T-helper 2 cell treated with Interferon-gamma antibody and Interleukin-4, amounts not matched to agents 5 μg/mL and 100 μg/mL, for 36 hours (primary cell): Measurements from ENCODE around the gene SLC35A3.
A peak's percentile ranks its signal among the peaks of the same experiment; 100 is the strongest.

Experiments used
- DNase-seq: peaks from one replicate; pipeline ENCODE4 v3.0.0; 2021; ENCODE audit warnings: low spot score
- H3K27ac Mint-ChIP-seq: one replicate; pipeline ENCODE4 v1.8.0; 2021; ENCODE audit warnings: mild to moderate bottlenecking, mixed read lengths
- H3K27me3 Mint-ChIP-seq: one replicate; pipeline ENCODE4 v1.8.0; 2021; ENCODE audit warnings: low read depth, mixed read lengths
- H3K36me3 Mint-ChIP-seq: one replicate; pipeline ENCODE4 v1.8.0; 2021; ENCODE audit warnings: low read depth, mixed read lengths
- H3K4me1 Mint-ChIP-seq: one replicate; pipeline ENCODE4 v1.8.0; 2021; ENCODE audit warnings: low read depth, mixed read lengths
- H3K4me3 Mint-ChIP-seq: one replicate; pipeline ENCODE4 v1.8.0; 2022; ENCODE audit warnings: mild to moderate bottlenecking, moderate library complexity, mixed read lengths
- H3K9me3 Mint-ChIP-seq: one replicate; pipeline ENCODE4 v1.8.0; 2021; ENCODE audit warnings: mixed read lengths

SLC35A3 gene

DNA sequence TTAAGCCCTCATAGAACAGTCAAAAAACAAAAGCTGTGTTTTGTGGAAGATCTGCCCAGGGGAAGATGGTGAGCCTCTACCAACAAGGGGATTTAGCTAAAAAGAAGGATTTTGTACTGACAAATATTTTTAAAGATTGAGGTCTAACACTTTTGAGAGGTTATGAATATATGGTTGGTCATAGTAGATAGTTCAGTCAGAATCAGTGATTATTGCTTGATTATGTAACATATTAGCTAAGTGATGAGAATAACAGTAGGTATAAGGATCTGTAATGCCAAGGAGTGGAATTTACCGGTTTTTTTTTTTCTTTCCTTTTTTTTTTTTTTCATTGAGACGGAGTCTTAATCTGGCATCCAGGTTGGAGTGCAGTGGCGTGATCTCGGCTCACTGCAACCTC is 83.9 kb downstream of the SLC35A3 start:
- H3K27me3 Mint-ChIP-seq = no peaks in the 10 kb centered on the region
- peaks cover 22% of the 10 kb centered on the region for H3K4me1 Mint-ChIP-seq
- no peak overlapping the region for H3K27ac Mint-ChIP-seq
- H3K36me3 Mint-ChIP-seq = peaks cover 45% of the 10 kb centered on the region
- H3K4me3 Mint-ChIP-seq = no peak overlapping the region
- DNase-seq = no peak
- H3K9me3 Mint-ChIP-seq = no peaks in the 10 kb centered on the region

- peaks cover 52% of the 10 kb centered on the region for H3K36me3 Mint-ChIP-seq
- DNase-seq = no peak
- no peaks in the 10 kb centered on the region for H3K27me3 Mint-ChIP-seq
- peaks cover 14% of the 10 kb centered on the region for H3K4me1 Mint-ChIP-seq
- no peaks in the 10 kb centered on the region for H3K9me3 Mint-ChIP-seq
- no peak overlapping the region for H3K27ac Mint-ChIP-seq
- H3K4me3 Mint-ChIP-seq = no peak overlapping the region
Measured at GRCh38 chr1:100061681-100062080, 91.9 kb downstream of the SLC35A3 start.

- DNase-seq = no peak
- Mint-ChIP-seq H3K36me3 (peaks cover 60% of the 10 kb centered on the region), H3K27me3 (no peaks in the 10 kb centered on the region), H3K4me3 (no peak overlapping the region), H3K4me1 (peaks cover 22% of the 10 kb centered on the region), H3K9me3 (no peaks in the 10 kb centered on the region), H3K27ac (peak overlapping the region; percentile 87)
Measured at GRCh38 chr1:100065183-100065968, 95.6 kb downstream of the SLC35A3 start.

DNA sequence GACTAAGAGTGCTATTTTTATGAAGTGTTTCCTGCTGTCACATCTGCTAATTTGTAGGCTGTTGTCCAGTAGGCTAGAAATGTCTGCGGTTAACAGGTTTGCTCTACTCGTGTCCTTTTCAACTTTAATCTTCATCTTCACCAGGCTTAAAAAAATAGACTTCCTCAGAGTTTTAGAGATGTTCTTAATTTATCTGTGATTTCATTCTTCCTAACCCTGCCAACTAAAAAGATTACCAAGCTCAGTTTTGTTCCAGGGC is 96.1 kb downstream of the SLC35A3 start:
- Mint-ChIP-seq H3K4me3 (no peak overlapping the region), H3K27me3 (no peaks in the 10 kb centered on the region), H3K9me3 (no peaks in the 10 kb centered on the region), H3K4me1 (peaks cover 26% of the 10 kb centered on the region), H3K27ac (peak overlapping the region; percentile 87), H3K36me3 (peaks cover 61% of the 10 kb centered on the region)
- no peak for DNase-seq

GRCh38 chr1:100070201-100070939 is 100.6 kb downstream of the SLC35A3 start:
- Mint-ChIP-seq H3K4me3 (no peak overlapping the region), H3K36me3 (peaks cover 64% of the 10 kb centered on the region), H3K27me3 (no peaks in the 10 kb centered on the region), H3K27ac (no peak overlapping the region), H3K4me1 (peaks cover 17% of the 10 kb centered on the region), H3K9me3 (no peaks in the 10 kb centered on the region)
- no peak for DNase-seq

DNA sequence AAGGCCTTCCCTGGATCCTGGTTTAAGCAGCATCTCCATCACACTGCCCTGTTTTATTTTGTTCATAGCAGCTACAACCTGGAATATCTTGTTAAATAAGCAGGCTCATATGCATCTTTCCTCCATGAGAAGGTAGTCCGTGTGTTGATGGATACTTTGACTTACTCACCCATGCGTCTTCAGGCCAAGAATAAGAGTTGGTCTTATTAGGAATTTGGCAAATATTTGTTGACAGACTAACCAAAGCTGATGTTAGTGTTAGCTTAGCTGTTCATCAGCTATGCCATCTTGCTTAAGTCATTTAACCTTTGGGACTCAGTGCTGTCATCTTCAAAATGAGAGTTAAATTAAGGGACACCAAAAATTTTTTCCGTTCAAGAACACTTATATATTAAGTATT is 103.7 kb downstream of the SLC35A3 start:
- H3K4me3 Mint-ChIP-seq = no peak overlapping the region
- H3K9me3 Mint-ChIP-seq = no peaks in the 10 kb centered on the region
- peaks cover 16% of the 10 kb centered on the region for H3K4me1 Mint-ChIP-seq
- peaks cover 60% of the 10 kb centered on the region for H3K36me3 Mint-ChIP-seq
- H3K27ac Mint-ChIP-seq = no peak overlapping the region
- no peak for DNase-seq
- H3K27me3 Mint-ChIP-seq = no peaks in the 10 kb centered on the region

DNA sequence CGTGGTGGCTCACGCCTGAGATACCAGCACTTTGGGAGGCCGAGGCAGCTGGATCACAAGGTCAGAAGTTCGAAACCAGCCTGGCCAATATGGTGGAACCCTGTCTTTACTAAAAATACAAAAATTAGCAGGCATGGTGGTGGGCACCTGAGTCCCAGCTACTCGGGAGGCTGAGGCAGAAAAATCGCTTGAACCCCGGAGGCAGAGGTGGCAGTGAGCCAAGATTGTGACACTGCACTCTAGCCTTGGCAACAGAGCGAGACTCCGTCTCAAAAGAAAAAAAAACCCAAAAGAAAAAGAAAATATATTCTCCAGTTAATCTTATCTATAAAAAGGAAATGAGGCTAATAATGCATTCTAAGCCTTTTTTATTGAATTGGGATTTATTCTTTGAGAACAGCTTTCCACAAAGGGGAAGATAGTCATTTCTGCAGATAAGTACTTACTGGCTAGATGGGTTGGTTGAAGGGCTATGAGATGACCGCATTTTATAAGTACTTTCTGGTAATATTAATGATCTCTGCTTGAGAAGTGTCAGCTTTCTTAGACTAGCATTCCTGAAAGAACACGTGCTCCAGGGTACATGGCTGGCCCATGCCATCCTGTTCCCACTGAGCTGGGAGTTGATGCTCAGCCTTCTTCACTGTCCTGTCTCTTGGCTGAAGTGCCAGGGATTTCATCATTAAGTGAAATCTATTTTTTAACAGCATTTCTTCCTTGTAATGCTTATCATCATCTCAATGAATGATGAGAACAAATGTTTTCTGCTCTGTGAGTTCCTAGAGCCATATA is 105.0 kb downstream of the SLC35A3 start:
- no peak for DNase-seq
- Mint-ChIP-seq H3K9me3 (no peaks in the 10 kb centered on the region), H3K27ac (no peak overlapping the region), H3K4me3 (no peak overlapping the region), H3K27me3 (no peaks in the 10 kb centered on the region), H3K4me1 (peaks cover 13% of the 10 kb centered on the region), H3K36me3 (peaks cover 62% of the 10 kb centered on the region)

DNA sequence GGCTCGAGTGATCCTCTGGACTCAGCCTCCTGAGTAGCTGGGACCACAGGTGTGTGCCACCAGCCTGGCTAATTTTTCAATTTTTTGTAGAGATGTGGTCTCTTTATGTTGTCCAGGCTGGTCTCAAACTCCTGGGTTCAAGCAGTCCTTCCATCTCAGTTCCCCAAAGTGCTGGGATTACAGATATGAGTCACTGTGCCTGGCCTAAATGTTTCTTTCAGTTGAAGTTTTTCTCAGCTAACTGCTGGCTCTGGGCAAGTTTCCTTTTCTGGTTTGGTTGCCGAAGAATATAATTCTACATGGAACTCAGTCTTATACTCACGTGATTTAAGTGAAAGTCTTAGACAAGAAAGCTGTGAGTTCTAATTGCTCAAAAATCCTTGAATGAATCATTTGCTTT is 106.0 kb downstream of the SLC35A3 start:
- Mint-ChIP-seq H3K9me3 (no peaks in the 10 kb centered on the region), H3K4me3 (no peak overlapping the region), H3K4me1 (peaks cover 3% of the 10 kb centered on the region), H3K36me3 (peaks cover 60% of the 10 kb centered on the region), H3K27me3 (no peaks in the 10 kb centered on the region), H3K27ac (no peak overlapping the region)
- DNase-seq = no peak

GRCh38 chr1:100076319-100076718 is 106.5 kb downstream of the SLC35A3 start:
- no peaks in the 10 kb centered on the region for H3K9me3 Mint-ChIP-seq
- peaks cover 56% of the 10 kb centered on the region for H3K36me3 Mint-ChIP-seq
- H3K4me1 Mint-ChIP-seq = peaks cover 3% of the 10 kb centered on the region
- no peak for DNase-seq
- no peak overlapping the region for H3K27ac Mint-ChIP-seq
- H3K27me3 Mint-ChIP-seq = no peaks in the 10 kb centered on the region
- no peak overlapping the region for H3K4me3 Mint-ChIP-seq

DNA sequence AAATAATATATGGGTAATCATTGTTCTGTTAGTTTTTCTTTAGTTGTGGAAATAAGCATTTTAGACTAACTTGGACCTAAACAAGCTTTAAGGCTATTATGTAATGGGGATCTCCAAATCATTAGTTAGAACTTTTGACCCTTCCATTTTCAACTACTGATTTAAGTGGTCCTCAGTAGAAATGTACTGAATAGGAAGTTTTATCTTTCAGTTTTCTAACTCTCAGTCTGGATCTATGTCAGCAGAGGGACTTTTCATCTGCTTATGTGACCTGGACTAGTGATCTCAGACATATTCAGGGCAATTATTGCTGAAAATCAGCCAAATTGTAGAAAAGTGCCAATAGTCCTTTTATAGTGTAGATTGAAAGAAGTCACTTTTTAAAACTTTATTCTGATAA is 106.9 kb downstream of the SLC35A3 start:
- H3K36me3 Mint-ChIP-seq = peaks cover 54% of the 10 kb centered on the region
- H3K9me3 Mint-ChIP-seq = no peaks in the 10 kb centered on the region
- H3K4me1 Mint-ChIP-seq = peaks cover 3% of the 10 kb centered on the region
- no peaks in the 10 kb centered on the region for H3K27me3 Mint-ChIP-seq
- H3K4me3 Mint-ChIP-seq = no peak overlapping the region
- no peak overlapping the region for H3K27ac Mint-ChIP-seq
- DNase-seq = no peak

GRCh38 chr1:100077531-100077930 is 107.7 kb downstream of the SLC35A3 start:
- no peak for DNase-seq
- no peak overlapping the region for H3K4me3 Mint-ChIP-seq
- no peaks in the 10 kb centered on the region for H3K9me3 Mint-ChIP-seq
- no peak overlapping the region for H3K27ac Mint-ChIP-seq
- H3K36me3 Mint-ChIP-seq = peaks cover 53% of the 10 kb centered on the region
- H3K27me3 Mint-ChIP-seq = no peaks in the 10 kb centered on the region
- peaks cover 3% of the 10 kb centered on the region for H3K4me1 Mint-ChIP-seq

DNA sequence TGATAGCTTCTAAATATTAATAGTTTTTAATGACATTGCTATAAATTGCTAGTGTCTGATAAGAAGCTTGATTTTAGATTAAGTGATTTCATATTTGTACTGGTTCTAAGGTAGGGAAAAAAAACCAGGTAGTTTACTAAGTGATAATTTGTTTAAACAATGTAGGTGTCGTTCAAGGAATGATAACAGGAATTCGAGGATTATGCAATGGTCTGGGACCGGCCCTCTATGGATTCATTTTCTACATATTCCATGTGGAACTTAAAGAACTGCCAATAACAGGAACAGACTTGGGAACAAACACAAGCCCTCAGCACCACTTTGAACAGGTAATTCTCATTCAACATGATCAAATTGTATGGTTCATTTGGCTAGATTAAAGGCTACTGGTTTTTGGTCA is 110.5 kb downstream of the SLC35A3 start:
- H3K9me3 Mint-ChIP-seq = no peaks in the 10 kb centered on the region
- no peaks in the 10 kb centered on the region for H3K27me3 Mint-ChIP-seq
- peaks cover 3% of the 10 kb centered on the region for H3K4me1 Mint-ChIP-seq
- H3K36me3 Mint-ChIP-seq = peaks cover 37% of the 10 kb centered on the region
- DNase-seq = no peak
- H3K27ac Mint-ChIP-seq = no peak overlapping the region
- H3K4me3 Mint-ChIP-seq = no peak overlapping the region
